GM18909 (cell line): ENCODE data around the gene OR51V1.
"Not testable (repeated sequence)": the region's sequence is repeated elsewhere in the genome, so short reads cannot be mapped to it uniquely, and the experiment has no call there.

Experiments used
- ATAC-seq: cut with Tn5 transposase; IDR thresholded peaks from one replicate; pipeline ENCODE4 v1.9.1; 2021; ENCODE audit warnings: mild to moderate bottlenecking; ENCODE audit not compliant: unreplicated experiment, poor library complexity

OR51V1 gene

DNA sequence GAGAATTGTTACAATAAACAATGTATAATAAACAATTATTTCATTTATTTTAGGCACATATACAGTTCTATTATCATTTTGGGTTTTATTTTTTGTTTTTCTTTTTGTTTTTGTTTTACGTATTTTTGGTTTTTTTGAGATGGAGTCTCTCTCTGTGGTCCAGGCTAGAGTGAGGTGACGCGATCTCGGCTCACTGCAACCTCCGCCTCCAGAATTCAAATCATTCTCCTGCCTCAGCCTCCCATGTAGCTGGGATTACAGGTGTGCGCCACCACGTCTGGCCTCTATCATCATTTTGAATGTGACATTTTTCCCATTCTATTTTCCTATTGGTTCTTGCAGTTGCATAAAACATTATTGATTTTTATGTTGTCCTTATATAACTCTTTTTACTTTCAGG lies 25.5 kb downstream of the OR51V1 start:
- no peak for ATAC-seq

DNA sequence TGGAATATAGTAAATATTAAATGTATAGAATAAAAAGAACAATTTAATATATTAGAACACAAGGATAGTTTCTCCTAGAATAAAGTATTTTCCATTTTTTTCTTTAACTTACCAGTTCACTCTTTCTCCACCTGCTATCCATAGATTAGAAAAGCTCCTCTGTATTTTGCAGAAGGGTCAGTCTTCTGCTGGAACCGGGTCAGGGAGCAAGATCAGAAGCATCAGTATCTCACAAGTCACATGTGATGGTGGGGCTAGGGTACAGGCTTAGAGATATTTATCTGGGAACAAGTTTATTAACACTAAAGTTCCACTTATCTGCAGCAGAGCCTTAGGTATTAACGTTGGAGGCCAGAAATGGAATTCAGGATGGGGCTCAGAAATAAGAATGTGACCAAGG lies 28.6 kb downstream of the OR51V1 start:
- no peak for ATAC-seq

DNA sequence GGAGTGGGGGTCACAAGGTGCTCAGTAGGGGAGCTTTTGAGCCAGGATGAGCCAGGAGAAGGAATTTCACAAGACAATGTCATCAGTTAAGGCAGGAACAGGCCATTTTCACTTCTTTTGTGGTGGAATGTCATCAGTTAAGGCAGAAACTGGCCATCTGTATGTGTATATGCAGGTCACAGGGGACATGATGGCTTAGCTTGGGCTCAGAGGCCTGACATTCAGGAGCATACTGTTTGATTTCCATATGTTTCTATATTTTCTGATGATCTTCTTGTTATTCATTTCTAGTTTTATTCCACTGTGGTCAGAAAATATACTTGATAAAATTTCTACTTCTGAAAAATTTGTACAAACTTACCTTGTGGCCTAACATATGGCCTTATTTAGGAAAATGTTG lies 34.6 kb downstream of the OR51V1 start:
- ATAC-seq = not testable (repeated sequence)

DNA sequence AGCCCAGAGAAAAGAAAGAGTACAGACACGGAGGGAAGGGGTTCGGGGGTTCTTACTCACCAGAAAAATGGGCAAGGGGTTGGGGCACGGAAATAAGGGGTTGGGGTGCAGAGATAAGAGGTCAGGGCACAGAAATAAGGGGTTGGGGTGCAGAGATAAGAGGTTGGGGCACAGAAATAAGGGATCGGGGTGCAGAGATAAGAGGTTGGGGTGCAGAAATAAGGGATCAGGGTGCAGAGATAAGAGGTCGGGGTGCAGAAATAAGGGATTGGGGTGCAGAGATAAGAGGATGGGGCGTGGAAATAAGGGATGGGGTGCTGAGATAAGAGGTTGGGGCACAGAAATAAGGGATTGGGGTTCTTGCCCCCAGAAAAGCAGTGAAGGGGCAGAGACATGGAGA lies 35.7 kb downstream of the OR51V1 start:
- ATAC-seq = not testable (repeated sequence)

DNA sequence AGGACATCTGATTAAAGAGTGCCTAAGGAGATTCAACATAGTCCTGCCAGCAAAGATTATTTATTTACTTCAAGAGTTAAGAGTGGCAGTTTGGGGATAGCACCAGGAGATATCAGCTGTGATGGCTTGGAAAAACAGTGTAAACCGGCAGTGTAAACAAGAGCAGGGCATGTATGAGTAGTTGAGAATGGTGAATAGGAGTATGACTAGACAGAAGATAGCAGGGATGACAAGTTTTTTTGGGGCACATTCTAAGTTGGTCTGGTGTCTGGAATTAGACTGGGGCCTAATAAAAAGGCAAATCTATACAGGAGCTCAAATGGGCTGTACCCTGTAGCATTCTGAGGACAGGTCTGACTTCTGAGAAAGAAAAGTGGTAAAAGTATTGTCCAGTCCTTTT lies 39.4 kb downstream of the OR51V1 start:
- not testable (repeated sequence) for ATAC-seq

DNA sequence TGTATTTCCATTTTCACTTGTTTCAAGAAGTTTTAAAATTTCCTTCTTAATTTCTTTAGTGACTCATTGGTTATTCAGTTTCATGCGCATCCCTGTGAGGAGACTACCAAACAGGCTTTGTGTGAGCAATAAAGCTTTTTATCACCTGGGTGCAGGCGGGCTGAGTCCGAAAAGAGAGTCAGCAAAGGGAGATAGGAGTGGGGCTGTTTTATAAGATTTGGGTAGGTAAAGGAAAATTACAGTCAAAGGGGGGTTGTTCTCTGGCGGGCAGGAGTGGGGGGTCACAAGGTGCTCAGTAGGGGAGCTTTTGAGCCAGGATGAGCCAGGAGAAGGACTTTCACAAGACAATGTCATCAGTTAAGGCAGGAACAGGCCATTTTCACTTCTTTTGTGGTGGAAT lies 40.3 kb downstream of the OR51V1 start:
- ATAC-seq = not testable (repeated sequence)

DNA sequence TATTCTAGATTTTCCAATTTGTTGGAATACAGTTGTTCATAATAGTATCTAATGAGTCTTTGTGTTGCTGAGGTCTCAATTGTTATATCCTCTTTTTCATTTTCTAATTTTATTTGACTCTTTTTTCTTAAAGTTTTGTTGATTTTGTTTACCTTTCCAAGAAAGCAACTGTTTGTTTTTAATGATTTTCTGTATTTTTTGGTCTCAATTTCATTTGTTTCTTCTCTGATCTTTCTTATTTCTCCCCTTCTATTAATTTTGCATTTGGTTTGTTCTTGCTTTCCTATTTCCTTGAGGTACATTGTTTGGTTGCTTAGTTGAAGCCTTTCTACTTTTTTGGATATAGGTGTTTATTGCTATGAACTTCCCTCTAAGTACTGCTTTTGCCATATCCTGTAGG lies 40.7 kb downstream of the OR51V1 start:
- no peak for ATAC-seq

DNA sequence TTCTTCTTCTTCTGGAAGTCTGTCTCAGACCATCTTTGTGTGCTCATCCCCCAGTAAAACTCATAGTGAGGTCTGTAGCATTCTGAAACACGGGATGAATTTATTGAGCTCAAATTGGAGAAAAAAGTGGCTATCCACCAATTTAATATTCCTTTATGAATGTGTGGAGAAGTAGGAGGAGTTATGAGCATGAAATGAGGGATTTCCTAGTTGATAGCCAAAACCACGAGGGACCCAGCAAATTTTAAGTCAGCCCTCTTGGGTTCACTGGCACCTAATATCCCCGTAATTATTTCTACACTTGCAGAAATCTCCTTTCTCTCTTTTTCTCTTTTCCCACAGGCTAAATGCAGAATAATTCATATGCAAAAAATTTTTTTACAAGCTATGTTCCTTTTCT lies 45.8 kb downstream of the OR51V1 start, which contains the start of gene OR52A1:
Gene OR52A1 (minus strand): TSS at position 101 of the 400 bp plus-strand sequence. CDS start 2,388 bp downstream, outside the sequence.
- ATAC-seq = no peak

DNA sequence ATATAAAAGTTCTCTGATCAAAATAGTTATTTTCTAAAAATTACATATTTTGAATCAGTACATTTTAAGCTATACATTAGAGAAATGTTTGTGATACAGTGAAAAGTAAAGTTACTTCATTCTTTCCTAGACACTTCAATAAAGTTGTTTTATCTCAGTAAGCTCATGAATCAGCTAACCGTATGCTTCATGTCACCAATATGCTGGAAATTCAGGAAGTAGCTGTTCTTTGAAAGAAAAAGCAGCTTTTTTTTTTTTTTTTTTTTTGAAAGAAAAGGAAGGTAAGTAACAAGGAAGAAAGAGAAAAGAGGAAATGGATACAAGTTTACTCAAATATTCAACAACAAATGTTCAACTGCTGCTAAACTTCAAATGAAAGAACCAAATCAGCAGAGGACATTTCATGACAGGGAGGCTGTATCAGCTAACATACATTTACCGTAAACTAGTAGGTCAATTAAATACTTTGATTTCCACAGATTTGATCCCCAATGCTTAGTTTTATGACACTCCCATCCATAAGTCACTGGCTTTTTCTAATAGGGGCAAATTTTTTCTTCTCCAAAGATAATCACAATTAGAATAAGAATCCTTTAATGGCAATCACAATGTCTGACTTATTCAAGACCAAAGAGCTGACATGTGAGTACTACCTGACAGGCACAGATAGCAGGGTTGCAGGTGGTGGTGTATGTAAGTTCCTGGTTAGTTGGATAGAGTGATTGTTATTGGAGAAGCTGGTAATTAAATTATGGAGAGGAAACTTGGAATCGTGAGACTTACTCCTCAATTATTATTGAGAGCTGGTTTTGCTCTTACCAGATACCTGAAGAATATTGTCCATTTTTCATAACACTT lies 46.7 kb downstream of the OR51V1 start:
- ATAC-seq = no peak

DNA sequence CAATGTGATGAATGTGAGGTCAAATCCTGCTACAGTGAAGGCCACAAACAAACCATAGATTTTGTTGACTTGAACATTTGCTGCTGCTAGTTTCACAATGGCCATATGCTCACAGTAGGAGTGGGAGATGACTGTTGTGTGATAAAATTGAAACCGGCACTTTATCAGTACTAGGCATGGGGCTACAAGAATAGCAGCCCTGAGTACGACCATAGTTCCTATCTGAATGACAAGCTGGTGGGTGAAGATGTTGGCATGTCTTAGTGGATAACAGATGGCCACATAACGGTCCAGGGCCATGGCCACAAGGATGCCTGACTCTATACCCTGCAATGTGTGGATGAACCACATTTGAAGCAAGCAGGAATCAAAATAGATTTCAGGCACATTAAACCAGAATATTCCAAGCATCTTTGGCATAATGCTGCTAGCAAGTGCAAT lies 48.7 kb downstream of the OR51V1 start:
- ATAC-seq = no peak
